ENCODE measurements around the gene ADAP1. TPM values are rescaled to one million over a fixed set of nuclear protein-coding genes. Genes with fewer than 3 reads are reported as not detected.

The ADAP1 gene
- total and polyA plus RNA-seq, 2 of the 13 experiments (the other 11 are each of a cell fraction or from before 2014, with no cell fraction given): 10.5 to 24.6 TPM

GRCh38 chr7:957418-958220 lies 3.1 kb upstream of the ADAP1 start (continued):
- TF ChIP-seq KDM5A (IDR thresholded peaks at IDR 0.05; ENCODE audit: borderline replicate concordance, low read length): no peak
- TF ChIP-seq KAT7 (CRISPR knock-in tag; IDR thresholded peaks at IDR 0.05; ENCODE audit: borderline replicate concordance): 0 out of 2 replicates have a peak, but pooled peaks have one; percentile 10
- TF ChIP-seq NFYC (CRISPR knock-in tag; IDR thresholded peaks at IDR 0.05): peak; percentile 55
- peak; percentile 5 for TF ChIP-seq FOSL2 (CRISPR knock-in tag; IDR thresholded peaks at IDR 0.05)
- TF ChIP-seq ZNF781 (CRISPR knock-in tag; IDR thresholded peaks at IDR 0.05; ENCODE audit: borderline replicate concordance, not compliant biosample characterization): peak; percentile 88
- TF ChIP-seq, protein P1, sequence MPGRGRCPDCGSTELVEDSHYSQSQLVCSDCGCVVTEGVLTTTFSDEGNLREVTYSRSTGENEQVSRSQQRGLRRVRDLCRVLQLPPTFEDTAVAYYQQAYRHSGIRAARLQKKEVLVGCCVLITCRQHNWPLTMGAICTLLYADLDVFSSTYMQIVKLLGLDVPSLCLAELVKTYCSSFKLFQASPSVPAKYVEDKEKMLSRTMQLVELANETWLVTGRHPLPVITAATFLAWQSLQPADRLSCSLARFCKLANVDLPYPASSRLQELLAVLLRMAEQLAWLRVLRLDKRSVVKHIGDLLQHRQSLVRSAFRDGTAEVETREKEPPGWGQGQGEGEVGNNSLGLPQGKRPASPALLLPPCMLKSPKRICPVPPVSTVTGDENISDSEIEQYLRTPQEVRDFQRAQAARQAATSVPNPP (CRISPR knock-in tag; IDR thresholded peaks at IDR 0.05): peak; percentile 79; the same call in 1 of the 2 replicates
- TF ChIP-seq TEAD3 (CRISPR knock-in tag; optimal IDR thresholded peaks at IDR 0.05; ENCODE audit: borderline replicate concordance): peak; percentile 94
- TF ChIP-seq ARNT (IDR thresholded peaks at IDR 0.05): no peak
- TF ChIP-seq ZNF724P (CRISPR knock-in tag; IDR thresholded peaks at IDR 0.05; ENCODE audit: borderline replicate concordance): peak; percentile 90; the same call in 1 of the 2 replicates
- 0 out of 2 replicates have a peak, but pooled peaks have one; percentile 22 for TF ChIP-seq CHD2 (IDR thresholded peaks at IDR 0.05; ENCODE audit: low read depth, low read length)
- TF ChIP-seq FLYWCH1 (CRISPR knock-in tag; IDR thresholded peaks at IDR 0.05): no peak
- TF ChIP-seq, protein P2, sequence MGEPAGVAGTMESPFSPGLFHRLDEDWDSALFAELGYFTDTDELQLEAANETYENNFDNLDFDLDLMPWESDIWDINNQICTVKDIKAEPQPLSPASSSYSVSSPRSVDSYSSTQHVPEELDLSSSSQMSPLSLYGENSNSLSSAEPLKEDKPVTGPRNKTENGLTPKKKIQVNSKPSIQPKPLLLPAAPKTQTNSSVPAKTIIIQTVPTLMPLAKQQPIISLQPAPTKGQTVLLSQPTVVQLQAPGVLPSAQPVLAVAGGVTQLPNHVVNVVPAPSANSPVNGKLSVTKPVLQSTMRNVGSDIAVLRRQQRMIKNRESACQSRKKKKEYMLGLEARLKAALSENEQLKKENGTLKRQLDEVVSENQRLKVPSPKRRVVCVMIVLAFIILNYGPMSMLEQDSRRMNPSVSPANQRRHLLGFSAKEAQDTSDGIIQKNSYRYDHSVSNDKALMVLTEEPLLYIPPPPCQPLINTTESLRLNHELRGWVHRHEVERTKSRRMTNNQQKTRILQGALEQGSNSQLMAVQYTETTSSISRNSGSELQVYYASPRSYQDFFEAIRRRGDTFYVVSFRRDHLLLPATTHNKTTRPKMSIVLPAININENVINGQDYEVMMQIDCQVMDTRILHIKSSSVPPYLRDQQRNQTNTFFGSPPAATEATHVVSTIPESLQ (CRISPR knock-in tag; conservative IDR thresholded peaks at IDR 0.05): no peak; the same call in 1 of the 2 replicates
- peak; percentile 93 for TF ChIP-seq ZNF230 (CRISPR knock-in tag; IDR thresholded peaks at IDR 0.05)
- TF ChIP-seq ZNF589 (CRISPR knock-in tag; conservative IDR thresholded peaks at IDR 0.05): 0 out of 2 replicates have a peak, but pooled peaks have one; percentile 41
- peak; percentile 32; the same call in 1 of the 2 replicates for TF ChIP-seq SIX1 (CRISPR knock-in tag; IDR thresholded peaks at IDR 0.05; ENCODE audit: borderline replicate concordance)
- peak; percentile 66 for TF ChIP-seq RXRB (CRISPR knock-in tag; IDR thresholded peaks at IDR 0.05; ENCODE audit: borderline replicate concordance)
- peak; percentile 94; the same call in 1 of the 2 replicates for TF ChIP-seq ZNF569 (CRISPR knock-in tag; IDR thresholded peaks at IDR 0.05; ENCODE audit: borderline replicate concordance)
- TF ChIP-seq, protein P3, sequence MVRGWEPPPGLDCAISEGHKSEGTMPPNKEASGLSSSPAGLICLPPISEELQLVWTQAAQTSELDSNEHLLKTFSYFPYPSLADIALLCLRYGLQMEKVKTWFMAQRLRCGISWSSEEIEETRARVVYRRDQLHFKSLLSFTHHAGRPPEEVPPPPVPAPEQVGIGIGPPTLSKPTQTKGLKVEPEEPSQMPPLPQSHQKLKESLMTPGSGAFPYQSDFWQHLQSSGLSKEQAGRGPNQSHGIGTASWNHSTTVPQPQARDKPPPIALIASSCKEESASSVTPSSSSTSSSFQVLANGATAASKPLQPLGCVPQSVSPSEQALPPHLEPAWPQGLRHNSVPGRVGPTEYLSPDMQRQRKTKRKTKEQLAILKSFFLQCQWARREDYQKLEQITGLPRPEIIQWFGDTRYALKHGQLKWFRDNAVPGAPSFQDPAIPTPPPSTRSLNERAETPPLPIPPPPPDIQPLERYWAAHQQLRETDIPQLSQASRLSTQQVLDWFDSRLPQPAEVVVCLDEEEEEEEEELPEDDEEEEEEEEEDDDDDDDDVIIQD (CRISPR knock-in tag; IDR thresholded peaks at IDR 0.05; ENCODE audit: low read depth): no peak; the same call in 1 of the 2 replicates
- TF ChIP-seq CHCHD3 (CRISPR knock-in tag; IDR thresholded peaks at IDR 0.05): no peak
- TF ChIP-seq ZMYM3 (CRISPR knock-in tag; IDR thresholded peaks at IDR 0.05): peak; percentile 85; the same call in 1 of the 2 replicates
- TF ChIP-seq, protein P4, sequence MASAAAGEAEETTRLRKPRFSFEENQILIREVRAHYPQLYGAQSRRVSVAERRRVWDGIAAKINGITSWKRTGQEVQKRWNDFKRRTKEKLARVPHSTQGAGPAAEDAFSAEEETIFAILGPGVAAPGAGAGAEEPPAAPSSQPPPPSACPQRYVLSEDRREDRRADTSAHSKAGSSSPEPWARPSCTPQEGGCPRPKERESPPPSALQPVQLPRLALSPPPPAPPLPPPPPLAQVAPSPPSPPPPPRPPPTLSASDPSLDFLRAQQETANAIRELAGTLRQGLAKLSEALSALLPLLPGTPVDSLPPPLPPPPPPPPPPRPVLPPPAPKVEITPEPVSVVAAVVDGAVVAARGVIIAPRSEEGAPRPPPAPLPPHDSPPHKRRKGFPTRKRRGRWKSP (CRISPR knock-in tag; IDR thresholded peaks at IDR 0.05): peak; percentile 90
- TF ChIP-seq SIX4 (CRISPR knock-in tag; IDR thresholded peaks at IDR 0.05): no peak
- no peak for TF ChIP-seq GLMP (CRISPR knock-in tag; IDR thresholded peaks at IDR 0.05; ENCODE audit: borderline replicate concordance)
